Measurements from ENCODE around the gene ARL16.
A peak's percentile ranks its signal among the peaks of the same experiment; 100 is the strongest.

- TF ChIP-seq POLR2AphosphoS5 (IDR thresholded peaks at IDR 0.05) (peak in 1 of 3 donors; percentile 33), CTCF (IDR thresholded peaks at IDR 0.05 in 8 of 11, conservative IDR thresholded peaks at IDR 0.05 in 3 of 11) (no peak), POLR2A (IDR thresholded peaks at IDR 0.05) (no peak)
Observed at GRCh38 chr17:81687770-81688541, 4.4 kb upstream of the ARL16 start.

Data from spleen (tissue), 7 donors.